Measurements from ENCODE around the gene KCNMA1.

The KCNMA1 gene

DNA sequence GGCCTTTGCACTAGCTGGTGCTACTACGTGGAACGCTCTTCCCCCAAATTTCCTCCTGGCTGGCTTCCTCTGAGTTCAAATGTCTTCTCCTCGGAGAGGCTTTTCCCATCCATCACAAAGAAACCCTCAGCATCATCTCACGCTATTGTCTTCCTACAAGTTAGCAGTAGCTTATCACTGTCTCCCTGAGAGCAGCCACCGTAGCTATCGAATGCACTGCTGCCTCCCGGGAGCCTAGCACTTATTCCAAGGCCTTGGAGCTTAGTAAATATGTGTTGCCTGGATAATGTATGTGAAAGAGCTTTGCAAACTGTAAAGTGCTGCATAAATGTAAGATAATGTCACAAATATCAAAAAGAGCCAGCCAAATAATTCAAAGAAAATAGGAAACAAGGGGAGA lies 124.4 kb downstream of the KCNMA1 start:
- Histone ChIP-seq H3K9ac (no peak overlapping the region), H3K79me2 (no peaks in the 10 kb centered on the region), H3K4me3 (ENCODE audit: low read depth, low read length) (no peak overlapping the region), H2AFZ (no peak overlapping the region), H3K27ac (no peak overlapping the region), H3K9me3 (ENCODE audit: control insufficient read depth, low read length) (no peaks in the 10 kb centered on the region), H3K4me1 (no peaks in the 10 kb centered on the region), H3K27me3 (ENCODE audit: control insufficient read depth, insufficient read depth, low read length) (no peaks in the 10 kb centered on the region), H3K4me2 (ENCODE audit: low read length) (no peak overlapping the region), H3K36me3 (ENCODE audit: control insufficient read depth, insufficient read depth, low read length) (no peaks in the 10 kb centered on the region)
- TF ChIP-seq, protein P1, sequence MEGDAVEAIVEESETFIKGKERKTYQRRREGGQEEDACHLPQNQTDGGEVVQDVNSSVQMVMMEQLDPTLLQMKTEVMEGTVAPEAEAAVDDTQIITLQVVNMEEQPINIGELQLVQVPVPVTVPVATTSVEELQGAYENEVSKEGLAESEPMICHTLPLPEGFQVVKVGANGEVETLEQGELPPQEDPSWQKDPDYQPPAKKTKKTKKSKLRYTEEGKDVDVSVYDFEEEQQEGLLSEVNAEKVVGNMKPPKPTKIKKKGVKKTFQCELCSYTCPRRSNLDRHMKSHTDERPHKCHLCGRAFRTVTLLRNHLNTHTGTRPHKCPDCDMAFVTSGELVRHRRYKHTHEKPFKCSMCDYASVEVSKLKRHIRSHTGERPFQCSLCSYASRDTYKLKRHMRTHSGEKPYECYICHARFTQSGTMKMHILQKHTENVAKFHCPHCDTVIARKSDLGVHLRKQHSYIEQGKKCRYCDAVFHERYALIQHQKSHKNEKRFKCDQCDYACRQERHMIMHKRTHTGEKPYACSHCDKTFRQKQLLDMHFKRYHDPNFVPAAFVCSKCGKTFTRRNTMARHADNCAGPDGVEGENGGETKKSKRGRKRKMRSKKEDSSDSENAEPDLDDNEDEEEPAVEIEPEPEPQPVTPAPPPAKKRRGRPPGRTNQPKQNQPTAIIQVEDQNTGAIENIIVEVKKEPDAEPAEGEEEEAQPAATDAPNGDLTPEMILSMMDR (IDR thresholded peaks at IDR 0.05), result no peak

DNA sequence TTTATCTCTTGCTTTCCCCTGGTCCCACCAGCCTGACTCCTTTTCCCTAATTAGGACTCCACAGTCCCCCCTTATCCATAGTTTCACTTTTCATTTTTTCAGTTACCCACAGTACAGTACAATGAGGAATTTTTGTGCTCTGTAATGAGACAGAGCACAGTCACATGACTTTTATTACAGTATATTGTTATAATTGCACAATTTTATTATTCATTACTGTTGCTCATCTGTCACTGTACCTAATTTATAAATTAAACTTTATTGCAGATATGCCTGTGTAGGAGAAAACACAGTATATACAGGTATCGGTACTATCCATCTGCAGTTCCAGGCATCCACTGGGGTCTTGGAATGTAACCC lies 125.4 kb downstream of the KCNMA1 start:
- Histone ChIP-seq H3K36me3 (ENCODE audit: control insufficient read depth, insufficient read depth, low read length) (no peaks in the 10 kb centered on the region), H3K79me2 (no peaks in the 10 kb centered on the region), H2AFZ (no peak overlapping the region), H3K4me3 (ENCODE audit: low read depth, low read length) (no peak overlapping the region), H3K4me1 (no peaks in the 10 kb centered on the region), H3K27ac (no peak overlapping the region), H3K27me3 (ENCODE audit: control insufficient read depth, insufficient read depth, low read length) (no peaks in the 10 kb centered on the region), H3K9ac (no peak overlapping the region), H3K9me3 (ENCODE audit: control insufficient read depth, low read length) (no peaks in the 10 kb centered on the region), H3K4me2 (ENCODE audit: low read length) (no peak overlapping the region)
- TF ChIP-seq, protein P1 (IDR thresholded peaks at IDR 0.05), result no peak

DNA sequence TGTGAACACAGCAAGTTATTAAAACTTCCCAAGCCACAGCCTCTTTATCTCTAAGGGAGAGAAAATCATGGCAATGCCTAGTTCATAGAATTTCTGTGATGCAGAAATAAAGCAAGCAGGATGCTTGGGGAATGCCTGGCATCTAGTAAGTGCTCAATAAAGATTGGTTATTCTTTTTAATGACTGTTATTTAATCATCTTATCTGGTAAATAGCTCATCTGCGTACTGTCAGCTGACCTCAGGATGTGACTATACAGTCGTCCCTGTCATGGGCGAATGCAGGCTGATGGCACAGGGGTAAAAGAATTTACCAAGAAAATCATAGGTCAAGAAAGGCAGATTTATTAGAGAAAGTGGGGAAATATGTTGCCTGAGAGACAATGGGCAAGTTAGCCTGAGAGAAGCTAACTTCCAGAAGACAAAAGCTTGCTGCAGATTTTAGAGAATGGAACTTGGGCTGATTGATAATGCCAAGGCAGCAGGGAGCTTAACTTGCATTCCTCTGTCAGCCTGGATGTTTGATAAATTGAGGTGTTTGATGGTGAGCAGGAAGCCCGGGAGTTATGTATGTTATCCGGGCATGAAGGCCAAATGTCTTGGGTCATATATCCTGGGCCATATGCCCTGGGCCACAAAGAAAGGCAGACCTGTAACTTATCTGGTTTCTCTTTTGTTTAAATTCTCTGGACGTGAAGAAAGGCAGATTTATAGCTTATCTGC lies 126.0 kb downstream of the KCNMA1 start:
- no peaks in the 10 kb centered on the region for H3K79me2 ChIP-seq
- H3K9me3 ChIP-seq (ENCODE audit: control insufficient read depth, low read length), result no peaks in the 10 kb centered on the region
- no peaks in the 10 kb centered on the region for H3K36me3 ChIP-seq (ENCODE audit: control insufficient read depth, insufficient read depth, low read length)
- H3K4me2 ChIP-seq (ENCODE audit: low read length), result no peak overlapping the region
- no peaks in the 10 kb centered on the region for H3K27me3 ChIP-seq (ENCODE audit: control insufficient read depth, insufficient read depth, low read length)
- H3K4me3 ChIP-seq (ENCODE audit: low read depth, low read length), result no peak overlapping the region
- no peak overlapping the region for H2AFZ ChIP-seq
- no peak overlapping the region for H3K27ac ChIP-seq
- TF ChIP-seq, protein P1 (IDR thresholded peaks at IDR 0.05), result no peak
- no peaks in the 10 kb centered on the region for H3K4me1 ChIP-seq
- no peak overlapping the region for H3K9ac ChIP-seq

DNA sequence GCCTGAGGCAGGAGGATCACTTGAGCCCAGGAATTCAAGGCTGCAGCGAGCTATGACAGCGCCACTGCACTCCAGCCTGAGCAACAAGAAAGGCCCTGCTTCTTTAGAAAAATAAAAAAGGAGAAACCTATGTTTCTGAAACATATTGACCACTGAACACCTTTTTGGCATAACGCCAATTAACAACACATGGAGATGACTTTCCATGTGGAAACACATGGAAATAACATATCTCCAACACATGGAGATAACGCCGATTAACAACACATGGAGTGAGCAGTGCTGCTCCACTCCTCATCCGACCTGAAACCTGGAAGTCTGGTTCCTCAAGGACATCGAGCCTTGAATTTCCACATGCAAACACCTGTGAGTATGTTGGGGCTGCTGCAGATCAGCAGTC lies 126.9 kb downstream of the KCNMA1 start:
- TF ChIP-seq, protein P1 (IDR thresholded peaks at IDR 0.05), result no peak
- no peak overlapping the region for H3K4me3 ChIP-seq (ENCODE audit: low read depth, low read length)
- no peaks in the 10 kb centered on the region for H3K4me1 ChIP-seq
- H3K9ac ChIP-seq, result no peak overlapping the region
- H3K79me2 ChIP-seq, result no peaks in the 10 kb centered on the region
- H3K9me3 ChIP-seq (ENCODE audit: control insufficient read depth, low read length), result no peaks in the 10 kb centered on the region
- no peaks in the 10 kb centered on the region for H3K27me3 ChIP-seq (ENCODE audit: control insufficient read depth, insufficient read depth, low read length)
- no peaks in the 10 kb centered on the region for H3K36me3 ChIP-seq (ENCODE audit: control insufficient read depth, insufficient read depth, low read length)
- no peak overlapping the region for H2AFZ ChIP-seq
- no peak overlapping the region for H3K4me2 ChIP-seq (ENCODE audit: low read length)
- no peak overlapping the region for H3K27ac ChIP-seq

DNA sequence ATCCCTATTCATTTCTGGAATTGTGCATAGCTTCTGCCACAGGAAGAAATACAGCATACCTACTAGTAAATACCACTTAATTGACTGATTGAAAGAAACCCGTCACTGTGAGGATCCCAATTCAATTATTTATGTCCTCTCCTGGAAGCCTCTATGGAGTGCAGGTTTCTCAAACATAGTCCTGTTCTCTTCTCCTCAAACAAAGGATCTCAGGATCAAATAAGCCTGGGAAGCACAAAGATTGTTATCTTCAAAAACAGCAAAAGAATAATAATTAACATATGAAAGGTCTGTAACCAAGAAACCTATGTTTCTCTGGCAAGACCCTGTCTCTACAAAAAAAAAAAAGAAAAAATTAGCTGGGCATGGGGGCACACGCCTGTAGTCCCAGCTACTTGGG lies 127.3 kb downstream of the KCNMA1 start:
- Histone ChIP-seq H3K4me1 (no peaks in the 10 kb centered on the region), H3K27me3 (ENCODE audit: control insufficient read depth, insufficient read depth, low read length) (no peaks in the 10 kb centered on the region), H3K4me3 (ENCODE audit: low read depth, low read length) (no peak overlapping the region), H3K36me3 (ENCODE audit: control insufficient read depth, insufficient read depth, low read length) (no peaks in the 10 kb centered on the region), H2AFZ (no peak overlapping the region), H3K4me2 (ENCODE audit: low read length) (no peak overlapping the region), H3K79me2 (no peaks in the 10 kb centered on the region), H3K9ac (no peak overlapping the region), H3K27ac (no peak overlapping the region), H3K9me3 (ENCODE audit: control insufficient read depth, low read length) (no peaks in the 10 kb centered on the region)
- TF ChIP-seq, protein P1 (IDR thresholded peaks at IDR 0.05), result no peak

Data from parathyroid adenoma (tissue), 2 donors.